GM18951 (cell line): ENCODE data around the gene TCL1B.

Experiments used
- POLR2A ChIP-seq: IDR thresholded peaks from 4 replicates; pipeline ENCODE4 v1.6.1; 2011; ENCODE audit warnings: mild to moderate bottlenecking; ENCODE audit not compliant: insufficient read length, insufficient read depth; ENCODE audit errors: extremely low read depth
- in situ Hi-C: fragments of 300-500 bp; cut with MboI; formaldehyde crosslinking; loops from one replicate; pipeline ENCODE4 v1.12.0; 2022; ENCODE audit warnings: low sequenced_read_pairs, mixed read lengths, inconsistent platforms; ENCODE audit not compliant: unreplicated experiment

TCL1B gene

GRCh38 chr14:95700221-95700976 is 14.2 kb downstream of the TCL1B start:
- in situ Hi-C loops: no loop called here
- TF ChIP-seq POLR2A: no peak

DNA sequence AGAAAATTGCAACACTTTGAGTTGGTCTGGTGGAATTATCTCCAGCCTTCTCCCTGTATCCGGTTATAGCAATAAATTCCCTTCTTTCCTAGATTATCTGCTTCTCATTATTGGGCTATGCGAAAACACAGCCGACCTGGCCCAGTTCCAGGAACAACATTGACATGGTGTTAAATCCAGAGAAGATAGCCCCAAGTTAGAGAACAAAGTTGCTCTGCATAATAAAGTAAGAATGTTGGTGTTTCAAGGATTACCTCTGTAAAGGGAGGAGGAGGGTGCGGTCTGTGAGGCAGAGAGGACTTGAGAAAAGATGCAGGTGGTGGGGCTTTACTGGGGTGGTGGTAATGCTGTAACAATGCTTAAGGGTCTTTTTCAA is 15.6 kb downstream of the TCL1B start:
- in situ Hi-C loops: no loop called here

DNA sequence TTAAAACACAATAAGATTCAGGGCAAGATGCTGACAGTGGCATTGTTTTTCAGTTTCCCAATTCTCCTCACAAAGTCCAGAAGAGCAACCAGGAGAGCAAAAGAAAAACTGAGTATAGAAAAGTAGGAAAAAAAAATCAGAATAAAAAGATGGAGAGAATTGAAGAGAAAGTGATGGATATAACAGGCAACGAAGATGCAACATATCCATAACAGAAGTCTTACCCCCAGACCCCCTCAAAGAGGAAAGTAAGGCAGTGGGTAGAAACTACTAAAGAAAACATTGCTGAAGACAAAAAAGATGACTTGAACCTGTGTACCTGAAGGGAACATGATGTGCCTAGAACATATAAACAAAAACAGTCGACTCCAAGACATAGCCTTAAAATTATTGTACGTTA is 17.1 kb downstream of the TCL1B start:
- no peak for TF ChIP-seq POLR2A
- in situ Hi-C loops: no loop called here

More for the DNA sequence above, 15.6 kb downstream of the TCL1B start:
- no peak for TF ChIP-seq POLR2A

DNA sequence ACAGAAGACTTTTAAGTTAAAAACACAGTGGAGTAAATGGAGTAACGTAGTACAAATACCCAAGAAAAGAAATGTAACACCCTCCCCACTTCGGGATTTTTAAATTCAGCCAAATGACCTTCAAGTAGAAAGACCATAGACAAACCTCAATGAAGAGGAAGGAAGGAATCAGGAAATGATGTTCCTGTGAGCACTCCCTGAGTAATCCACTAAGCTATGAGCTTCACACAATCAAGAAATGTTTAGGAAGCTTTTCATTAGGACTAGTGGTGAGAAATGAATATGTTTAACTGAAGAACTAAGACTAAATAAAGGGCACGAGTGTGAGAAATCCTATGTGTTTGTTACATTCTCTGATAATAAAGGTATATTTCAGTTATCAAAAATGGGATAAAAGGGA is 17.6 kb downstream of the TCL1B start:
- in situ Hi-C loops: no loop called here
- no peak for TF ChIP-seq POLR2A

- TF ChIP-seq POLR2A: no peak
- in situ Hi-C loops: no loop called here
Observed at GRCh38 chr14:95705518-95705917, 19.3 kb downstream of the TCL1B start.

DNA sequence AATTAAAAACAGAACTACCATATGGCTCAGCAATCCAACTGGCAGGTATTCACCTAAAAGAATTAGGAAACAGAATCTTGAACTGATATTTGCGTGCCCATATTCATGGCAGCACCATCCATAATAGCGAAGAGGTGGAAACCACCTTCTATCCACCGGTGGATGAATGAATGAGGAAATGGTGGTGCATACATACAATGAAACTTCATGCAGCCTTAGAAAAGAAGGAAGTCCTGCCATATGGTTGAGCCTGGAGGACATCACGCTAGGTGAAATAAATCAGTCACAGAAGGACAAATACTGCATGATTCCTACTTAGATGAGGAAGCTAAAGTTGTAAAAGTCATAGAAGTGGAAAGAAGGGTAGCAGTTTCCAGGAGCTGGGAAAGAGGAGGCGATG is 21.1 kb downstream of the TCL1B start:
- TF ChIP-seq POLR2A: no peak
- in situ Hi-C loops: no loop called here

DNA sequence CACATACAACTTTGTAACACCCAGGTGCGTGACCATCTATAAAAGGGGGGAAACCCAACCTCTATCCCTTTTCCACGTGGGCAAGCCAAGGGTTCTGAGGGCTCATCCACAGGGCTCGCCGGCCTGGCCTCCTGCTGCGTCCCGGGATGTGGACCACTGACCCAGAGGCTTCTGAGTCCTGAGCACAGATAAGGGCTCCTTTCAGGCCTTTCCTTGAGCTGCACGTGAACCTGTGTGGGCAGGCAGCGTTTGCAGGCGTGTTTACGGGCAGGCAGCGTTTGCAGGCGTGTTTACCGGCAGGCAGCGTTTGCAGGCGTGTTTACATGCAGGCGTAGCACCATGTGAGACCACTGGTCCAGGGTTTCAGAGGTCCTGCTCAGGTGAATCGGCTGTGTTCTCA is 23.9 kb downstream of the TCL1B start:
- no peak for TF ChIP-seq POLR2A
- in situ Hi-C loops: no loop called here

GRCh38 chr14:95711476-95712176 is 25.4 kb downstream of the TCL1B start:
- in situ Hi-C loops: no loop called here
- no peak for TF ChIP-seq POLR2A

GRCh38 chr14:95712398-95712797 is 26.2 kb downstream of the TCL1B start:
- TF ChIP-seq POLR2A: peak; percentile 28

GRCh38 chr14:95713596-95714371 is 27.6 kb downstream of the TCL1B start, which contains the start of gene TCL1A:
Gene TCL1A (minus strand): TSS chr14:95714125. CDS start chr14:95714066, 59 bp downstream.
- peak; percentile 99 for TF ChIP-seq POLR2A
- in situ Hi-C loops: no loop called here

More at GRCh38 chr14:95712398-95712797, 26.2 kb downstream of the TCL1B start:
- in situ Hi-C loops: no loop called here

DNA sequence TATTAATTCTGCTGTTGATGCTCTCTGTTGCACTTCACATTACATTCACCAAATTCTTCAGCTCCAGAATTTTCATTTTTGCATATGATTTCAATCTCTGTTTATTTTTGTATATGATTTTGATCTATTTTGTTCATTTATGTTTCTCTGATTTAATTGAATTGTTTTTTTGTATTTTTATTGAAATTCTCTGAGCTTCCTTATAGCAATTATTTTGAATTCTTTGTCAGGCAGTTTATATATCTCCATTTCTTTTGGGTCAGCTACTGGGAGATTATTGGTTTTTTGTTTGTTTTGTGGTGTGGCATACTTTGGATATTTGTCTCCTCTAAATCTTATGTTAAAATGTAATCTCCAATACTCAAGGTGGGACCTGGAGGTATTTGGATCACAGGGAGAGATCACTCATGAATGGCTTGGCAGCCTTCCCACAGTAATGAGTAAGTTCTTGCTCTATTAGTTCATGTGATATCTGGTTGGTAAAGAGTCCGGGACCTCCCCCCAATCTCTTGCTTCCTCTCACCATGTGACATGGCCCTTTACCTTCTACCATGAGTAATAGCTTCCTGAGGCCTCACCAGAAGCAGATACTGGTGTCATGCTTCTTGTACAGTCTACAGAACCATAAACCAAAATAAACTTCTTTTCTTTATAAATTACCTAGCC is 36.4 kb downstream of the TCL1B start:
- TF ChIP-seq POLR2A: no peak
- in situ Hi-C loops: no loop called here

- in situ Hi-C loops: no loop called here
- TF ChIP-seq POLR2A: peak; percentile 22
Observed at GRCh38 chr14:95725685-95726336, 39.6 kb downstream of the TCL1B start.
